OCI-LY3 (cell line): Measurements from ENCODE around the gene TDRD15.

Experiments used
- EZH2phosphoT487 ChIP-seq: fragments of 200-600 bp; shearing (Covaris generic); IDR thresholded peaks from 2 replicates; pipeline ENCODE4 v1.6.1; 2018; ENCODE audit warnings: antibody characterized with exemption, mixed run types, low read depth
- TF ChIP-seq, protein P1 (sequence below): fragments of 200-600, 300-600 bp; sonication (generic); IDR thresholded peaks from 2 replicates; pipeline ENCODE4 v1.5.1; 2014; ENCODE audit warnings: antibody characterized with exemption, low read length, low read depth

DNA sequence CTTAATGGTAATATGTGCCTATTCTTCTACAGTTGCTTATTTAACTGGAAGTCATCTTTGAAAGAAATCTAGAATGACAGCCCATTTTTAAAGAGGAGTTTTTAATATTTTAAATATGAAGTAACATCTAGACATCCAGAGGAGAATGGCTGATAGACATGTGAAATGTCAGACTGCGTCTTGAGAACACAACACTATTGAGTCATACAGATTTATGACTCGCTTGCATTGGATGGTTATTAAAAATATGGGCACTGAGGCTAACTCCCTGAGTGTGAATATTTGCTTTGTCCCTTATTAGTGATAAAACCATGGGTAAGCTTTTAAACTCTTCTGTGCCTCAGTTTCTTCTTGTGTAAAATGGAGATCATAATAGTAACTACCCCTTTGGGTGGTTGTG lies 22.9 kb downstream of the TDRD15 start:
- TF ChIP-seq, protein P1, sequence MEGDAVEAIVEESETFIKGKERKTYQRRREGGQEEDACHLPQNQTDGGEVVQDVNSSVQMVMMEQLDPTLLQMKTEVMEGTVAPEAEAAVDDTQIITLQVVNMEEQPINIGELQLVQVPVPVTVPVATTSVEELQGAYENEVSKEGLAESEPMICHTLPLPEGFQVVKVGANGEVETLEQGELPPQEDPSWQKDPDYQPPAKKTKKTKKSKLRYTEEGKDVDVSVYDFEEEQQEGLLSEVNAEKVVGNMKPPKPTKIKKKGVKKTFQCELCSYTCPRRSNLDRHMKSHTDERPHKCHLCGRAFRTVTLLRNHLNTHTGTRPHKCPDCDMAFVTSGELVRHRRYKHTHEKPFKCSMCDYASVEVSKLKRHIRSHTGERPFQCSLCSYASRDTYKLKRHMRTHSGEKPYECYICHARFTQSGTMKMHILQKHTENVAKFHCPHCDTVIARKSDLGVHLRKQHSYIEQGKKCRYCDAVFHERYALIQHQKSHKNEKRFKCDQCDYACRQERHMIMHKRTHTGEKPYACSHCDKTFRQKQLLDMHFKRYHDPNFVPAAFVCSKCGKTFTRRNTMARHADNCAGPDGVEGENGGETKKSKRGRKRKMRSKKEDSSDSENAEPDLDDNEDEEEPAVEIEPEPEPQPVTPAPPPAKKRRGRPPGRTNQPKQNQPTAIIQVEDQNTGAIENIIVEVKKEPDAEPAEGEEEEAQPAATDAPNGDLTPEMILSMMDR, result no peak
- no peak for TF ChIP-seq EZH2phosphoT487
